CD4-positive, alpha-beta T cell treated with Interleukin-1 beta for 1 hour (primary cell): ENCODE measurements around the gene CTBP1.

Experiments
- DNase-seq, 2 donors: peaks; one replicate each; pipeline ENCODE4 v3.0.0-alpha.2; 2020 to 2022

Gene CTBP1

GRCh38 chr4:1194010-1194900, 54.7 kb downstream of the CTBP1 start:
- no peak for DNase-seq

- no peak for DNase-seq
Observed at GRCh38 chr4:1193206-1194009, 55.5 kb downstream of the CTBP1 start.

- no peak for DNase-seq
Observed at GRCh38 chr4:1192493-1193205, 56.3 kb downstream of the CTBP1 start.

GRCh38 chr4:1192091-1192492, 56.8 kb downstream of the CTBP1 start:
- DNase-seq, result no peak

- DNase-seq, result no peak
Observed at GRCh38 chr4:1191621-1192020, 57.3 kb downstream of the CTBP1 start.

GRCh38 chr4:1187182-1187581, 61.7 kb downstream of the CTBP1 start:
- peak; percentile 46 to 64 for DNase-seq

GRCh38 chr4:1183985-1184773, 64.8 kb downstream of the CTBP1 start:
- DNase-seq, result peak in 1 of 2 donors; percentile 39

GRCh38 chr4:1182313-1182712, 66.6 kb downstream of the CTBP1 start:
- DNase-seq, result no peak

GRCh38 chr4:1180663-1181062, 68.3 kb downstream of the CTBP1 start:
- DNase-seq, result no peak

GRCh38 chr4:1179976-1180375, 69.0 kb downstream of the CTBP1 start:
- no peak for DNase-seq

GRCh38 chr4:1179089-1179441, 69.9 kb downstream of the CTBP1 start:
- no peak for DNase-seq

GRCh38 chr4:1178300-1179088, 70.4 kb downstream of the CTBP1 start:
- DNase-seq, result no peak

- DNase-seq, result peak; percentile 61 to 63
Observed at GRCh38 chr4:1177274-1178141, 71.4 kb downstream of the CTBP1 start.

- DNase-seq, result no peak
Observed at GRCh38 chr4:1176398-1177273, 72.3 kb downstream of the CTBP1 start.

GRCh38 chr4:1175635-1176229, 73.2 kb downstream of the CTBP1 start:
- DNase-seq, result no peak

- no peak for DNase-seq
Observed at GRCh38 chr4:1174941-1175634, 73.8 kb downstream of the CTBP1 start.

- DNase-seq, result no peak
Observed at GRCh38 chr4:1172971-1173757, 75.8 kb downstream of the CTBP1 start.
